Parathyroid adenoma (tissue), 2 donors: Measurements from ENCODE around the gene SLC2A9.

Experiments used
- H2AFZ ChIP-seq: fragments of 300-600 bp; sonication (generic); one replicate; pipeline ENCODE4 v1.7.0; 2017; ENCODE audit warnings: antibody characterized with exemption, mild to moderate bottlenecking
- H3K27ac ChIP-seq: fragments of 300-600 bp; sonication (generic); one replicate; pipeline ENCODE4 v1.7.0; 2017
- H3K27me3 ChIP-seq: fragments of 300-600 bp; sonication (generic); one replicate; pipeline ENCODE4 v1.7.0; 2017; ENCODE audit warnings: low read length; ENCODE audit not compliant: control insufficient read depth, insufficient read depth
- H3K36me3 ChIP-seq: fragments of 300-600 bp; sonication (generic); one replicate; pipeline ENCODE4 v1.7.0; 2017; ENCODE audit warnings: low read length; ENCODE audit not compliant: control insufficient read depth, insufficient read depth
- H3K4me1 ChIP-seq: fragments of 300-600 bp; sonication (generic); one replicate; pipeline ENCODE4 v1.7.0; 2017; ENCODE audit warnings: control low read depth
- H3K4me2 ChIP-seq: fragments of 300-600 bp; sonication (generic); one replicate; pipeline ENCODE4 v1.7.0; 2017; ENCODE audit warnings: low read length
- H3K4me3 ChIP-seq: fragments of 300-600 bp; sonication (generic); one replicate; pipeline ENCODE4 v1.7.0; 2017; ENCODE audit warnings: low read depth, low read length
- H3K79me2 ChIP-seq: fragments of 300-600 bp; sonication (generic); one replicate; pipeline ENCODE4 v1.7.0; 2017; ENCODE audit warnings: control low read depth
- H3K9ac ChIP-seq: fragments of 300-600 bp; sonication (generic); one replicate; pipeline ENCODE4 v1.7.0; 2017; ENCODE audit warnings: mild to moderate bottlenecking
- H3K9me3 ChIP-seq: fragments of 300-600 bp; sonication (generic); one replicate; pipeline ENCODE4 v1.7.0; 2017; ENCODE audit warnings: low read length; ENCODE audit not compliant: control insufficient read depth
- CTCF ChIP-seq: fragments of 300-600 bp; sonication (generic); IDR thresholded peaks from one replicate; pipeline ENCODE4 v1.7.0; 2017; ENCODE audit warnings: antibody characterized with exemption, mild to moderate bottlenecking
- donor health status: primary hyperparathyroidism.

The SLC2A9 gene

GRCh38 chr4:9936129-9936644 is 85.1 kb downstream of the SLC2A9 start:
- no peak overlapping the region for H2AFZ ChIP-seq
- H3K9ac ChIP-seq, result no peak overlapping the region
- H3K79me2 ChIP-seq, result no peaks in the 10 kb centered on the region
- no peak overlapping the region for H3K4me2 ChIP-seq
- no peak for TF ChIP-seq CTCF
- no peaks in the 10 kb centered on the region for H3K27me3 ChIP-seq
- H3K27ac ChIP-seq, result no peak overlapping the region
- no peaks in the 10 kb centered on the region for H3K4me1 ChIP-seq
- no peaks in the 10 kb centered on the region for H3K9me3 ChIP-seq
- no peak overlapping the region for H3K4me3 ChIP-seq
- H3K36me3 ChIP-seq, result no peaks in the 10 kb centered on the region

- Histone ChIP-seq H3K27ac (no peak overlapping the region), H3K4me3 (no peak overlapping the region), H3K9me3 (no peaks in the 10 kb centered on the region), H3K79me2 (no peaks in the 10 kb centered on the region), H2AFZ (no peak overlapping the region), H3K4me1 (no peaks in the 10 kb centered on the region), H3K27me3 (no peaks in the 10 kb centered on the region), H3K36me3 (no peaks in the 10 kb centered on the region), H3K4me2 (no peak overlapping the region), H3K9ac (no peak overlapping the region)
- no peak for TF ChIP-seq CTCF
Measured at GRCh38 chr4:9933956-9934355, 87.3 kb downstream of the SLC2A9 start.

GRCh38 chr4:9933184-9933583 is 88.1 kb downstream of the SLC2A9 start:
- Histone ChIP-seq H2AFZ (no peak overlapping the region), H3K4me1 (no peaks in the 10 kb centered on the region), H3K27me3 (no peaks in the 10 kb centered on the region)

DNA sequence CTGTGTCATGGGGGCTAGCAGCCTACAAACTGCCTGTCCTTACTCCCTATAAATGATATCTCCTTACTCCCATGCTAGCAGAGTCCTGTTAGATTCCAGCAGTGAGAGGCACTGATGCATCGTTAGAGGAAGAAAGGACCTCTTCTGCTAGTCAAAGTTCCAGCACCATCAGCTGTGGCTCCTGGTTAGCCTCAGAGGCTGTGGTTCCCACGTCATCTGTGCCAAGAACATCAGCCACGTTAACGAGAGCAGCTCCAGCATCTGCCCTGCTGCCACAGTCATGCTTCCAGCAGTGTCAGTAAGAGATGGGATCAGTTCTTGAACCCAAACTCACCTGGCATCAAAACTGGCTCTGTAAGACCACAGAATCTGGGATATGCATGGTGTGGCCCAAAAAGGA is 88.5 kb downstream of the SLC2A9 start:
- H3K79me2 ChIP-seq, result no peaks in the 10 kb centered on the region
- no peaks in the 10 kb centered on the region for H3K9me3 ChIP-seq
- no peak overlapping the region for H3K9ac ChIP-seq
- no peak for TF ChIP-seq CTCF
- H3K27me3 ChIP-seq, result no peaks in the 10 kb centered on the region
- no peak overlapping the region for H3K4me2 ChIP-seq
- H3K4me3 ChIP-seq, result no peak overlapping the region
- H3K4me1 ChIP-seq, result no peaks in the 10 kb centered on the region
- H3K27ac ChIP-seq, result no peak overlapping the region
- H2AFZ ChIP-seq, result no peak overlapping the region
- no peaks in the 10 kb centered on the region for H3K36me3 ChIP-seq

More at GRCh38 chr4:9933184-9933583, 88.1 kb downstream of the SLC2A9 start:
- Histone ChIP-seq H3K9me3 (no peaks in the 10 kb centered on the region), H3K9ac (no peak overlapping the region), H3K4me2 (no peak overlapping the region), H3K4me3 (no peak overlapping the region), H3K79me2 (no peaks in the 10 kb centered on the region), H3K36me3 (no peaks in the 10 kb centered on the region), H3K27ac (no peak overlapping the region)
- TF ChIP-seq CTCF, result no peak

GRCh38 chr4:9931146-9931545 is 90.2 kb downstream of the SLC2A9 start:
- Histone ChIP-seq H3K27me3 (no peaks in the 10 kb centered on the region), H3K79me2 (no peaks in the 10 kb centered on the region), H3K4me3 (no peak overlapping the region), H3K9ac (no peak overlapping the region), H3K9me3 (no peaks in the 10 kb centered on the region), H2AFZ (no peak overlapping the region), H3K36me3 (no peaks in the 10 kb centered on the region), H3K27ac (no peak overlapping the region), H3K4me1 (no peaks in the 10 kb centered on the region), H3K4me2 (no peak overlapping the region)
- TF ChIP-seq CTCF, result no peak
